Stimulated activated CD8-positive, alpha-beta memory T cell treated with anti-CD3 and anti-CD28 coated beads, Interleukin-4, amount 100 ng/mL, for 4 hours (primary cell): Measurements from ENCODE around the gene NPW.
A peak's percentile ranks its signal among the peaks of the same experiment; 100 is the strongest.
"Not testable (repeated sequence)": the region's sequence is repeated elsewhere in the genome, so short reads cannot be mapped to it uniquely, and the experiment has no call there.

Experiments used
- DNase-seq, 2 donors: peaks; one replicate each; pipeline ENCODE4 v3.0.0-alpha.2; 2020; ENCODE audit warnings: low read depth in 2 of 2, low spot score in 1 of 2

Gene NPW

GRCh38 chr16:2001456-2002355, 17.9 kb upstream of the NPW start:
- DNase-seq: no peak

GRCh38 chr16:2002406-2003230, 17.0 kb upstream of the NPW start:
- no peak for DNase-seq

- DNase-seq: no peak
Observed at GRCh38 chr16:2003231-2003826, 16.3 kb upstream of the NPW start.

GRCh38 chr16:2003827-2004641, 15.6 kb upstream of the NPW start:
- peak; percentile 62 to 65 for DNase-seq

- DNase-seq: no peak
Observed at GRCh38 chr16:2004795-2005517, 14.6 kb upstream of the NPW start.

GRCh38 chr16:2005646-2006045, 13.9 kb upstream of the NPW start:
- no peak for DNase-seq

- DNase-seq: no peak
Observed at GRCh38 chr16:2006317-2006716, 13.3 kb upstream of the NPW start.

GRCh38 chr16:2007081-2007836, 12.3 kb upstream of the NPW start:
- DNase-seq: no peak

GRCh38 chr16:2008009-2008526, 11.5 kb upstream of the NPW start:
- DNase-seq: no peak

GRCh38 chr16:2008631-2009163, 10.9 kb upstream of the NPW start:
- DNase-seq: no peak

GRCh38 chr16:2009164-2009711, 10.3 kb upstream of the NPW start:
- no peak for DNase-seq

- DNase-seq: peak; percentile 47 to 58
Observed at GRCh38 chr16:2009791-2010510, 9.6 kb upstream of the NPW start, which contains the start of gene ZNF598. TSS of gene ZNF598 (minus strand) at chr16:2009821.

- DNase-seq: not testable (repeated sequence)
Observed at GRCh38 chr16:2011726-2012125, 7.9 kb upstream of the NPW start.

- no peak for DNase-seq
Observed at GRCh38 chr16:2013527-2013926, 6.1 kb upstream of the NPW start.

- no peak for DNase-seq
Observed at GRCh38 chr16:2015117-2015946, 4.3 kb upstream of the NPW start.

- DNase-seq: no peak
Observed at GRCh38 chr16:2015947-2016208, 3.7 kb upstream of the NPW start.

- DNase-seq: no peak
Observed at GRCh38 chr16:2016407-2016922, 3.1 kb upstream of the NPW start.
